GM18870 (cell line): Measurements from ENCODE around the gene SPAG8.

ENCODE experiments used
- ATAC-seq: cut with Tn5 transposase; IDR thresholded peaks from one replicate; pipeline ENCODE4 v1.9.1; 2021; ENCODE audit warnings: moderate library complexity; ENCODE audit not compliant: unreplicated experiment

The SPAG8 gene

DNA sequence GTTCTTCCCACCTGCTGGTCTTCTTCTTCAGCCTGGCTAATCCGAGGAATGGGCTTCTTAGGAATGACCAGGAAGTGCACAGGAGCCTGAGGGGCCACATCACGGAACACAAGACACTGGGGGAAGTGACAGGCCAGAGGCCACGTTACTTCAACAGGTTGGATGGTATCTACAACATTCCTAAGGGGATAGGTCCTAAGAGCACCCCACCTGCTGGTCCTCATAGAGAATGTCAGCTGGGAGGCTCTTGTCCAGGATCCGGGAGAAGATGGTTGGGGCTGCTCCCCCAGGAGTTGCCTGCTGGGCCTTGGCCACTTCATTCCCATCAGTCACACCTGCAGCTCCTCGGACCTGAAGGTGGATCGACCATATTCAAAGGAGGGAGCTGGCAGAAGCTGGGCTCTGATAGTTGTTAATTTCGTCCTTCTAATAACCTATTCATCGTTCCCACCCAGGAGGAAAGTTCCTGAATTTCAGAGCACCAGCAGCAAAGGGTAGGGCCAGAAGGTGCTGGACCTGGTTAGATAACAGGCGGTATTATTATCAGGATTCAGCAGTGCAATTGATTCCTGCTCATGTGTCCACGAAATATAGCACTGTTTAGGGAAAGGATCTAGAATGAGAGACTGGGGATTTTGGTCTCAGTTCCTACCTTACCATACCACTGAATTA lies 1.5 kb upstream of the SPAG8 start:
- ATAC-seq: no peak

DNA sequence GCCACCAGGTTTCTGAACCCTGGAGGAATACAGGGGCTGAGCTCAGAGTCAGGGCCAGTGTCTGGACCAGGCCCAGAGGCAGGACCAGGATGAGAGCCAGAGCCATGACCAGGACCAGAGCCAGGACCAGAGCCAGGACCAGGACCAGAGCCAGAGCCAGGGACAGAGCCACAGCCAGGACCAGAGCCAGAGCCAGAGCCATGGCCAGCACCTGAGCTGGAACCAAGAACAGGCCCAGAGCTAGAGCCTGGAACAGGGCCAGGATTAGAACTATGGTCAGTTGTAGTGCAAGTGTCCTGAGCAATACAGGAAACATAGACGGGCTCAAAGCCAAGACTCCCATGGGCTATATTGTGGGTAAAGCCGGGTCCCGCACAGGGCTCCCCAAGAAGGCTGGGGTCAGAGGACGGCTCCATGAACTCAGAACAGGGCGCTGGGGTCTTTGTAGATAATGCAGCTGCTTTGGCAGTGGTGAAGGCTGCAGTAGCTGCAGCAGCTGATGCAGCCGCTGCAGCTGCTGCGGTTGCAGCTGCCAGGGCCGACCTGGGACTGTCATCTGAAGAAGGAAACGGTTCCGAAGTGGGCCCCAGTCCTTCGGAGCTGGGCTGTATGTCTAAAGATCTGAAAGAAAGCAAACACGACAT lies 559 bp downstream of the SPAG8 start:
- no peak for ATAC-seq

- no peak for ATAC-seq
Measured at GRCh38 chr9:35810122-35810521, 1.9 kb downstream of the SPAG8 start.

DNA sequence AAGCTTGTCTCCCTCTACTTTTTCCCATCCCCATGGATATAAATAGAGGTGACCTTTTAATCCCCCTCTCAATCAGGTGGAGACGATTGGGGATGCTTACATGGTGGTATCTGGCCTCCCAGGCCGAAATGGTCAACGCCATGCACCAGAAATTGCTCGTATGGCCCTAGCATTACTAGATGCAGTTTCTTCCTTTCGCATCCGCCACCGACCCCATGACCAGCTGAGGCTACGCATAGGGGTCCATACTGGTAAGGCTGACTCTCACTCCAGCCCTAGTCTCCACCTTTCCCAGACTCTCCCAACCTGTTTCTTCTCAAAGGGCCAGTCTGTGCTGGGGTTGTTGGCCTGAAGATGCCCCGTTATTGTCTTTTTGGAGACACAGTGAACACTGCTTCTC lies 3.6 kb downstream of the SPAG8 start:
- ATAC-seq: no peak

DNA sequence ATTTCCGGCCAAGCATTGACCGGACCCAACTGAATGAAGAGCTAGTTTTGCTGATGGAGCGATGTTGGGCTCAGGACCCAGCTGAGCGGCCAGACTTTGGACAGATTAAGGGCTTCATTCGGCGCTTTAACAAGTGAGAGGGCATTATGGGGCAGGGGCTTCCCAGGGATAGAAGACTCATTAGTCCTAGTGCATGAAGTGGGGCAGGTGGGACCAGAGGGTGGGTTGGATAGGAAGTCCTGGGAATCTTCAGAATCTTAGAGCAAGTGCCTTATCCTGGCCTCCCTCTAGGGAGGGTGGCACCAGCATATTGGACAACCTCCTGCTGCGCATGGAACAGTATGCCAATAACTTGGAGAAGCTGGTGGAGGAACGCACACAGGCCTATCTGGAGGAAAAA lies 6.0 kb downstream of the SPAG8 start:
- ATAC-seq: no peak

GRCh38 chr9:35801328-35802128 lies 10.5 kb downstream of the SPAG8 start:
- no peak for ATAC-seq

DNA sequence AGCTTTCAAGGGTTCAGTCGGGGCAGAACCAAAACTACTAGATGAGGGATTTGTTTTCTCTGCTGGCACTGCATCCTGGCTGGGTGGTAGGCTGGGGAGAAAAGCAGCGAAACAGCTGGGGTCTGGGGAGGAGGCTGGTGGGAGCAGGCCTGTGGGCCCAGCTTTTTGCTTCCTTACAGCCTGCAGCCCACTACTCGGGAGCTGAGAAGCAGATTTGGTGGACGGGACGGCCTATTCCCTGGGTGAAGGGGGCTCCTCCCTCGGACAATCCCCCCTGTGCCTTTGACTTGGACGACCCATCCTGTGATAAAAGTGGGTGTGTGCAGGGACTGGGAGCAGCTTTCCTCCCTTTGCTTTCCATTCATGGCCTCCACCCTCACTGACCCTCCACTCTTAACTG lies 11.5 kb downstream of the SPAG8 start:
- no peak for ATAC-seq

- peak; percentile 41 for ATAC-seq
Measured at GRCh38 chr9:35798658-35799374, 13.2 kb downstream of the SPAG8 start.

DNA sequence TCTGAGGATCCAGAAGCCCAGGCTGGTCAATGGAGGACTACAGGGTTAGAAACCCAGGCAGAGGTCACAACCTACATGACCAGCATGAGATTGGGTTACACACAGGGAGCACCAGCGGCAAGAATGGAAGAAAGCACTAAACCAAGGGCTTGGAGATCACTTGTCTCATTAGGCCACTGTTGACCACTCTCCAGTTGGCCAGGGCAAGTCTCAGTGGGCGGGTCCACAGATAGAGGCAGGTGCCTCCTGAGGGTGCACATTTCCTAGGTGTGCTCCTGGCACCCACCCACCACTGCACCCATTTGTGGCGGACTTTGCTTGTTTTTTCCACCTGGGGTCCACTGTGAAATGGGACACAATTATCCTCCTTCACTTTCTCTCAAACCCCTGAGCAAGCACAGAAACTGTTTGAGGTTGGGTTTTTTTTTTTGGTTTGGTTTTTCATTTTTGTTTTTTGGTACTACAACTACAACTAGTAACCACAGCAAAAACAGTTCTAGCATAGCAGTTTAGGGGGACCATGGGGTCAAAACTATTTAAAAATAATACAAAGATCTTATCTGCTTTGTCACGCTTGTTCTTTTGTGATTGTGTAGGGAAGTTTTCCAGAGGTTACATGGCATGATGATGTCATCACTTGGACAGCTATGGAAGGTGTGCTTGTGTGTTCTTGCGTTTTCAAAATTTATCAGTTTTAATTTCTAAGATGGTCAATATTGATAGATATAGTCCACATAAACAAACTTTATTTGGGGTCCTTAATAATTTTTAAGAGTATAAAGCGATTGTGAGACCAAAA lies 14.6 kb downstream of the SPAG8 start:
- ATAC-seq: no peak

GRCh38 chr9:35795695-35796094 lies 16.4 kb downstream of the SPAG8 start:
- ATAC-seq: no peak

GRCh38 chr9:35793461-35793860 lies 18.6 kb downstream of the SPAG8 start:
- ATAC-seq: no peak

- no peak for ATAC-seq
Measured at GRCh38 chr9:35792826-35793225, 19.2 kb downstream of the SPAG8 start.

DNA sequence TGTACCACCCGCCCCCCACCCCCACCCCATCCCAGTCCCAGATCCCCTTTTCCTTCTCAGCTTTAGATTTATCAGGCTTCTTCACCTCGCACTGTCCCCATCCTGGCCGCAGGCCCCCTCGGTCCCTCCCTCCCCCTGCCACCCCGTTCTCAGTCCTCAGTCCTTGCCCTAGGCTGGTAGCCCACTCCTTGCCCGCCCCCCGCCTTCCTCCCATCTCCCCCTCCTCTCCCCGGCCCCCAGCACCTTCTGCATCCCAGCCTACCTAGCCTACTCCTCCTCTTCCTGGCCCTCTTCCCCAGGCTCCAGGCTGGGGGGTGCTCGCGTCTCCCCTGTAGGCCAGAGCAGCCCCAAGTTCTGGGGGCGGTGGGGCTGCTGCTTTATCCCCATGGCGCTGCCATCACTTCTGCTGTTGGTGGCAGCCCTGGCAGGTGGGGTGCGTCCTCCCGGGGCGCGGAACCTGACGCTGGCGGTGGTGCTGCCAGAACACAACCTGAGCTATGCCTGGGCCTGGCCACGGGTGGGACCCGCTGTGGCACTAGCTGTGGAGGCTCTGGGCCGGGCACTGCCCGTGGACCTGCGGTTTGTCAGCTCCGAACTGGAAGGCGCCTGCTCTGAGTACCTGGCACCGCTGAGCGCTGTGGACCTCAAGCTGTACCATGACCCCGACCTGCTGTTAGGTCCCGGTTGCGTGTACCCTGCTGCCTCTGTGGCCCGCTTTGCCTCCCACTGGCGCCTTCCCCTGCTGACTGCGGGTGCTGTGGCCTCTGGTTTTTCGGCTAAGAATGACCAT lies 19.8 kb downstream of the SPAG8 start:
- no peak for ATAC-seq

DNA sequence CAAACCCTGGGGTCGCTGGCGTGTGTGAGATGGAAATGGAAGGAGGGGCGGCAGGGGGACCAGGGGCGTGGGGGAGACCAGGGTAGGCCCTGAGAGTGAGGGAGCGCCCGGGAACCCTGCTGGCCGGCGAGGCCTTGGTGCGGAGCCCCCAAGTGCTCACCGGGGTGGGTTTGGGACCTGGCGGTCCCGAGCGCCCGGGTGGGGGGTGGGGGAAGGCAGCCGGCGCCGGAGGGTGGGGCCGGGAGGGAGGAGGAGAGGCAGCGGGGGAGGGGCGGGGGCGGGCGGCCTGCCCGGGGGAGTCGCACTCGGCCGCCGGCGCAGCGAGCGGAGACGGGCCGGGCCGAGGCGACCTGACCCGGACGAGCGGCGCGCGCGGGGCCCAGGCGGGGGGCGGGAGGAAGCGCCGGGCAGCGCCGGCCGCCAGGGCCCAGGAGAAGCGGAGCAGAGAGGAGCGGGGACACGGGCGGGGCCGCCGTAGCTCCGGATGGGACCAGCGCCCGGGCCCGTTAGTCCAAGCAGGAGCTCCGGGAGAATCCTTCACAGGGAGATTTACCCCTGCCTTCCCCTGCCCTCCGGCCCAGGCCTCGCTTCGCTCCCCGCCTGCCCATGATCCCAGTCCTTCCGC lies 20.7 kb downstream of the SPAG8 start, which contains the start of gene NPR2:
Gene NPR2 (plus strand): TSS at position 295 of the 625 bp plus-strand sequence. CDS start 818 bp downstream, outside the sequence.
- ATAC-seq: no peak

GRCh38 chr9:35790385-35791296 lies 21.4 kb downstream of the SPAG8 start:
- no peak for ATAC-seq

DNA sequence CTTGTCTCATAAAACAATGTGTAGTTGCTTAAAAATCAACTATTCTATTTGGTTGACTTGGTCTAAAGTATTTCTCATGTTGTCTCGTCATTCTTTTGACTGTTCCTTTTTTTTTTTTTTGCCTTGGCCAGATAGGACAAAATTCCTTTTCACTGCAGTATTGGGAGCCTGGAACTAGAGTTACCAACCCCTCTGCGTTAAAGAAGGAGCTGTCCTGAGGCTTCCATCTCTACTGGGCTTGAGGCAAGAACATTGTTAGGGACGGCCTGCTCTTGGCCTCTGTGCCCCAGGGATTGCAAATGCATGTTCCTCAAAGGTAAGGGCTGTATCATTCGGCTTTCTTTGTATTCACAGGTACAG lies 22.1 kb downstream of the SPAG8 start:
- no peak for ATAC-seq

GRCh38 chr9:35789541-35789940 lies 22.5 kb downstream of the SPAG8 start:
- no peak for ATAC-seq

DNA sequence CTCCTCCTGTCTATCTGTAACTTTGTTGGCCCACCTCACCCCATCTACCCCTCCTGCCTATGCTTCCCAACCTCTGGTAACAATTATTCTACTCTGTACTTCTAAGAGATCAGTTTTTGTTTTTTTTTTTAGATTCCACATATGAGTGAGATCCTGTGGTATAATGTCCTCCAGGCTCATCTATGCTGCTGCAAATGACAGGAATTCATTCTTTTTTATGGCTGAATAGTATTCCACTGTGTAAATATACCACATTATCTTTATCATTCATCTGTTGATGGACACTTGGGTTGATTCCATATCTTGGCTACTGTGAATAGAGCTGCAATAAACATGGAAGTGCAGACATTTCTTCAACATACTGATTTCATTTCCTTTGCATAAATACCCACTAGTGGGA lies 28.6 kb downstream of the SPAG8 start:
- ATAC-seq: no peak
